K562 (cell line): ENCODE measurements around the gene YBEY. TPM values are rescaled to one million over a fixed set of nuclear protein-coding genes. Genes with fewer than 3 reads are reported as not detected.

Source experiments
- CBFA2T3 ChIP-seq: fragments of 450-650 bp; IDR thresholded peaks from 2 replicates; pipeline ENCODE4 v1.6.1; 2017
- CSDE1 ChIP-seq, 2 experiments: fragments of 450-650 bp; IDR thresholded peaks; 2 replicates each; pipeline ENCODE4 v1.6.1; 2016; ENCODE audit warnings: mild to moderate bottlenecking in 1 of 2
- FOXP1 ChIP-seq: sonication (generic); formaldehyde crosslinking; IDR thresholded peaks from 2 replicates; pipeline ENCODE4 v1.8.0; 2022; ENCODE audit warnings: mild to moderate bottlenecking, missing genetic modification reagents
- FUS ChIP-seq: fragments of 200-400 bp; formaldehyde crosslinking; optimal IDR thresholded peaks from 2 replicates; pipeline ENCODE3; 2017; ENCODE audit warnings: low read depth, low read length
- GATAD2A ChIP-seq: fragments of 450-650 bp; IDR thresholded peaks from 2 replicates; pipeline ENCODE4 v1.6.1; 2017
- GTF3C2 ChIP-seq: IDR thresholded peaks from 3 replicates; pipeline ENCODE4 v1.6.1; 2011; ENCODE audit warnings: borderline replicate concordance, mild to moderate bottlenecking, moderate library complexity; ENCODE audit not compliant: insufficient read length; ENCODE audit errors: extremely low read depth
- JUN ChIP-seq, 2 experiments: sonication (generic) in 1 of 2; formaldehyde crosslinking in 1 of 2; IDR thresholded peaks; 2 replicates each; pipeline versions ENCODE4 v1.6.1 to v1.8.0; 2012 to 2022; ENCODE audit warnings: borderline replicate concordance in 2 of 2, mild to moderate bottlenecking in 2 of 2, improper control_type of control experiment in 1 of 2, low read depth in 1 of 2, low read length in 1 of 2, missing genetic modification reagents in 1 of 2
- KLF1 ChIP-seq: fragments of 450-650 bp; IDR thresholded peaks from 2 replicates; pipeline ENCODE4 v1.6.1; 2016; ENCODE audit warnings: missing genetic modification characterization, missing compliant biosample characterization
- POLR3A ChIP-seq: IDR thresholded peaks from 2 replicates; pipeline ENCODE4 v1.6.1; 2011; ENCODE audit warnings: borderline replicate concordance, mild to moderate bottlenecking, moderate library complexity; ENCODE audit not compliant: insufficient read length, insufficient read depth; ENCODE audit errors: extremely low read depth
- TOE1 ChIP-seq, 2 experiments: fragments of 450-650 bp in 1 of 2; sonication (generic) in 1 of 2; formaldehyde crosslinking in 1 of 2; IDR thresholded peaks; 2 replicates each; pipeline versions ENCODE4 v1.7.1 to v1.8.0; 2016 to 2022; ENCODE audit warnings: borderline replicate concordance in 2 of 2, mild to moderate bottlenecking in 2 of 2, antibody characterized with exemption in 1 of 2, inconsistent platforms in 1 of 2, low read depth in 1 of 2, missing genetic modification reagents in 1 of 2, moderate library complexity in 1 of 2
- U2AF2 ChIP-seq: fragments of 200-400 bp; formaldehyde crosslinking; optimal IDR thresholded peaks from 2 replicates; pipeline ENCODE3; 2017; ENCODE audit warnings: low read depth, mild to moderate bottlenecking, low read length
- ZBTB8A ChIP-seq: fragments of 450-650 bp; IDR thresholded peaks from 2 replicates; pipeline ENCODE4 v1.6.1; 2018; ENCODE audit warnings: mild to moderate bottlenecking, moderate library complexity; ENCODE audit not compliant: partially characterized antibody
- ZFP30 ChIP-seq: fragments of 250-450 bp; sonication (Bioruptor Pico); IDR thresholded peaks from 2 replicates; pipeline ENCODE4 v1.8.0; 2022; ENCODE audit warnings: moderate library complexity, mild to moderate bottlenecking, inconsistent platforms, borderline replicate concordance
- ZNF347 ChIP-seq: fragments of 450-650 bp; formaldehyde crosslinking; IDR thresholded peaks from 2 replicates; pipeline ENCODE4 v1.4.0; 2020; ENCODE audit warnings: low read depth, mild to moderate bottlenecking, moderate library complexity
- ZNF583 ChIP-seq: fragments of 250-450 bp; sonication (Bioruptor Pico); IDR thresholded peaks from 2 replicates; pipeline ENCODE4 v1.4.0; 2020
- ZNF695 ChIP-seq: fragments of 450-650 bp; formaldehyde crosslinking; IDR thresholded peaks from 2 replicates; pipeline ENCODE4 v1.4.0; 2020; ENCODE audit warnings: mild to moderate bottlenecking, moderate library complexity
- ZNF699 ChIP-seq: fragments of 250-450 bp; sonication (Bioruptor Pico); IDR thresholded peaks from 2 replicates; pipeline ENCODE4 v1.8.0; 2021; ENCODE audit warnings: mild to moderate bottlenecking, moderate library complexity; ENCODE audit not compliant: insufficient replicate concordance
- polyA plus RNA-seq, 8 experiments: library from polyadenylated mRNA; depleted of rRNA in 4 of 8; stranded (reverse) in 5 of 8; unstranded in 3 of 8; fragments of >200 nt; fragmentation: Nextera tagmentation in 2 of 8; fragmentation: Illumina TruSeq in 1 of 8; extraction: Ambion mirVana in 2 of 8; extraction: Trizol in 1 of 8; gene quantifications; 2 replicates each; pipeline versions ENCODE4 v1.2.1 to v1.2.3, GENCODE V29; 2011 to 2014; ENCODE audit warnings: inconsistent platforms in 1 of 8, missing spikeins in 1 of 8
- total RNA-seq, 7 experiments: library from RNA; depleted of rRNA in 6 of 7; stranded (reverse); fragments of >200 nt in 6 of 7; fragmentation: Illumina TruSeq in 2 of 7; extraction: Trizol in 2 of 7; gene quantifications; 2 replicates each; pipeline versions ENCODE4 v1.2.1 to v1.2.3, GENCODE V29; 2011 to 2021; ENCODE audit warnings: low replicate concordance in 1 of 7
- TF ChIP-seq, protein P1 (sequence below): fragments of 250-450 bp; sonication (Bioruptor Pico); IDR thresholded peaks from 2 replicates; pipeline ENCODE4 v1.8.0; 2021; ENCODE audit warnings: moderate library complexity, mild to moderate bottlenecking, inconsistent platforms
- TF ChIP-seq, protein P2 (sequence below), 3 experiments: fragments of 200-800 bp in 1 of 3; fragments of 250-450 bp in 1 of 3; fragments of 450-650 bp in 1 of 3; sonication (Bioruptor Pico) in 1 of 3; sonication (Bioruptor generic) in 1 of 3; formaldehyde crosslinking in 1 of 3; IDR thresholded peaks; 2 replicates each; pipeline versions ENCODE4 v1.6.1 to v1.8.0; 2016 to 2022; ENCODE audit warnings: mild to moderate bottlenecking in 2 of 3, missing genetic modification characterization in 2 of 3, missing compliant biosample characterization in 1 of 3, moderate library complexity in 1 of 3

YBEY gene
- total and polyA plus RNA-seq, 9 of the 15 experiments (the other 6 are each of a cell fraction or from before 2014, with no cell fraction given) = 6.4 to 28.0 (median 12.4) TPM

GRCh38 chr21:46285761-46286647 lies at the start of gene YBEY (continued):
- TF ChIP-seq ZNF699 (CRISPR knock-in tag) (no peak), CBFA2T3 (no peak), ZFP30 (CRISPR knock-in tag) (no peak), ZNF695 (CRISPR knock-in tag) (no peak), ZBTB8A (no peak), TOE1 (IDR thresholded peaks at IDR 0.05; ENCODE audit: borderline replicate concordance) (peak; percentile 73), TOE1 (CRISPR knock-in tag; IDR thresholded peaks at IDR 0.05; ENCODE audit: borderline replicate concordance, low read depth) (0 out of 2 replicates have a peak, but pooled peaks have one; percentile 60), U2AF2 (no peak), JUN (IDR thresholded peaks at IDR 0.05; ENCODE audit: borderline replicate concordance, low read depth, low read length) (peak; percentile 55; the same call in 1 of the 2 replicates), JUN (CRISPR knock-in tag; IDR thresholded peaks at IDR 0.05; ENCODE audit: borderline replicate concordance) (peak; percentile 88; the same call in 1 of the 2 replicates), GATAD2A (0 out of 2 replicates have a peak, but pooled peaks have one; percentile 64), GTF3C2 (no peak), FOXP1 (peak; percentile 85), KLF1 (peak; percentile 68), ZNF347 (no peak), CSDE1 (IDR thresholded peaks at IDR 0.05) (no peak), POLR3A (no peak), ZNF583 (CRISPR knock-in tag) (no peak), FUS (peak; percentile 93)
- TF ChIP-seq, protein P1, sequence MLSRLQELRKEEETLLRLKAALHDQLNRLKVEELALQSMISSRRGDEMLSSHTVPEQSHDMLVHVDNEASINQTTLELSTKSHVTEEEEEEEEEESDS (CRISPR knock-in tag) = no peak
- TF ChIP-seq, protein P2, sequence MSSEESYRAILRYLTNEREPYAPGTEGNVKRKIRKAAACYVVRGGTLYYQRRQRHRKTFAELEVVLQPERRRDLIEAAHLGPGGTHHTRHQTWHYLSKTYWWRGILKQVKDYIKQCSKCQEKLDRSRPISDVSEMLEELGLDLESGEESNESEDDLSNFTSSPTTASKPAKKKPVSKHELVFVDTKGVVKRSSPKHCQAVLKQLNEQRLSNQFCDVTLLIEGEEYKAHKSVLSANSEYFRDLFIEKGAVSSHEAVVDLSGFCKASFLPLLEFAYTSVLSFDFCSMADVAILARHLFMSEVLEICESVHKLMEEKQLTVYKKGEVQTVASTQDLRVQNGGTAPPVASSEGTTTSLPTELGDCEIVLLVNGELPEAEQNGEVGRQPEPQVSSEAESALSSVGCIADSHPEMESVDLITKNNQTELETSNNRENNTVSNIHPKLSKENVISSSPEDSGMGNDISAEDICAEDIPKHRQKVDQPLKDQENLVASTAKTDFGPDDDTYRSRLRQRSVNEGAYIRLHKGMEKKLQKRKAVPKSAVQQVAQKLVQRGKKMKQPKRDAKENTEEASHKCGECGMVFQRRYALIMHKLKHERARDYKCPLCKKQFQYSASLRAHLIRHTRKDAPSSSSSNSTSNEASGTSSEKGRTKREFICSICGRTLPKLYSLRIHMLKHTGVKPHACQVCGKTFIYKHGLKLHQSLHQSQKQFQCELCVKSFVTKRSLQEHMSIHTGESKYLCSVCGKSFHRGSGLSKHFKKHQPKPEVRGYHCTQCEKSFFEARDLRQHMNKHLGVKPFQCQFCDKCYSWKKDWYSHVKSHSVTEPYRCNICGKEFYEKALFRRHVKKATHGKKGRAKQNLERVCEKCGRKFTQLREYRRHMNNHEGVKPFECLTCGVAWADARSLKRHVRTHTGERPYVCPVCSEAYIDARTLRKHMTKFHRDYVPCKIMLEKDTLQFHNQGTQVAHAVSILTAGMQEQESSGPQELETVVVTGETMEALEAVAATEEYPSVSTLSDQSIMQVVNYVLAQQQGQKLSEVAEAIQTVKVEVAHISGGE (CRISPR knock-in tag; IDR thresholded peaks at IDR 0.05) = peak; percentile 95 to 99 (median 99)
